Osteoblast (primary cell): ENCODE measurements around the gene HTR4. TPM values are rescaled to one million over a fixed set of nuclear protein-coding genes. Genes with fewer than 3 reads are reported as not detected.

Experiments
- DNase-seq: peaks from one replicate; pipeline ENCODE4 v3.0.0; 2011; ENCODE audit warnings: low spot score, mixed read lengths; ENCODE audit not compliant: insufficient read length; ENCODE audit errors: missing footprints
- H2AFZ ChIP-seq: 2 replicates; pipeline ENCODE4 v1.6.0; 2011; ENCODE audit warnings: mild to moderate bottlenecking, low read length
- H3K27ac ChIP-seq: 2 replicates; pipeline ENCODE4 v1.5.1; 2011; ENCODE audit warnings: mild to moderate bottlenecking, low read depth, low read length, moderate library complexity
- H3K27me3 ChIP-seq: 2 replicates; pipeline ENCODE4 v1.6.0; 2012; ENCODE audit warnings: mild to moderate bottlenecking, control low read depth, inconsistent platforms, low read length, moderate library complexity; ENCODE audit not compliant: insufficient read depth
- H3K36me3 ChIP-seq: 2 replicates; pipeline ENCODE4 v1.5.1; 2011; ENCODE audit warnings: mild to moderate bottlenecking, low read length, control low read depth, moderate library complexity; ENCODE audit not compliant: insufficient read depth
- H3K4me1 ChIP-seq: 2 replicates; pipeline ENCODE4 v1.5.1; 2011; ENCODE audit warnings: mild to moderate bottlenecking, low read length, control low read depth, moderate library complexity; ENCODE audit not compliant: insufficient read depth
- H3K4me2 ChIP-seq: 2 replicates; pipeline ENCODE4 v1.6.0; 2011; ENCODE audit warnings: mild to moderate bottlenecking, low read length; ENCODE audit not compliant: insufficient read depth
- H3K4me3 ChIP-seq: fragments of 200-600 bp; sonication (generic); 3 replicates; pipeline ENCODE4 v1.5.1; 2012; ENCODE audit warnings: mild to moderate bottlenecking, low read length, inconsistent platforms; ENCODE audit not compliant: insufficient read depth
- H3K79me2 ChIP-seq: 2 replicates; pipeline ENCODE4 v1.6.0; 2012; ENCODE audit warnings: mild to moderate bottlenecking, low read length, control low read depth, inconsistent platforms; ENCODE audit not compliant: insufficient read depth
- H3K9me3 ChIP-seq: 2 replicates; pipeline ENCODE4 v1.5.1; 2011; ENCODE audit warnings: low read depth, low read length, control low read depth
- H4K20me1 ChIP-seq: 2 replicates; pipeline ENCODE4 v1.6.0; 2012; ENCODE audit warnings: mild to moderate bottlenecking, low read length, control low read depth; ENCODE audit not compliant: insufficient read depth
- total RNA-seq: library from RNA; depleted of rRNA; stranded (reverse); fragments of >200 nt; gene quantifications from 2 replicates; pipeline ENCODE4 v1.2.3, GENCODE V29; 2012
- TF ChIP-seq, protein P1 (sequence below): IDR thresholded peaks from 2 replicates; pipeline ENCODE4 v1.5.1; 2011; ENCODE audit warnings: mild to moderate bottlenecking, low read depth, low read length, moderate library complexity; ENCODE audit errors: extremely low read depth

Gene HTR4
- total RNA-seq, 1 donor = not detected

DNA sequence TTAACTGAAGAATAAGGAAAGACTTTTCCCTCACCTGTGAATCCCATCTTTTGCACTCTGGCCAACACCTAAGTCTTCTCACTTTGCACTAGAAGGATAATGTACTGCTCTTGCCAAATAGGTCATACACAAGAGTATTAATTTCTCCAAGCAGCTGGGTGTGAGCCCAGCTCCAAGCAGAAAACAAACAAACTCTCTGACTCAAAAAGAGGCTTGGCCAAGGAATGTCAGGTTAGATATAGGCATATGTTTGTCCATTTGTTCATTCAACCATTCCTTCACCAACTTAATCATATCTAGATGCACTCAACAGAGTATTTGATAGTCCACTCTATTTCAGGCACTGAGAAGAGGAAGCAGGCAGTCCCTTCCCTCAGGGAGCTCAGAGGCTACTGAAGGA is 84.4 kb downstream of the HTR4 start:
- no peak overlapping the region for H2AFZ ChIP-seq
- H3K4me2 ChIP-seq = no peak overlapping the region
- no peaks in the 10 kb centered on the region for H3K9me3 ChIP-seq
- H3K79me2 ChIP-seq = no peaks in the 10 kb centered on the region
- H3K27ac ChIP-seq = no peak overlapping the region
- H4K20me1 ChIP-seq = no peaks in the 10 kb centered on the region
- TF ChIP-seq, protein P1, sequence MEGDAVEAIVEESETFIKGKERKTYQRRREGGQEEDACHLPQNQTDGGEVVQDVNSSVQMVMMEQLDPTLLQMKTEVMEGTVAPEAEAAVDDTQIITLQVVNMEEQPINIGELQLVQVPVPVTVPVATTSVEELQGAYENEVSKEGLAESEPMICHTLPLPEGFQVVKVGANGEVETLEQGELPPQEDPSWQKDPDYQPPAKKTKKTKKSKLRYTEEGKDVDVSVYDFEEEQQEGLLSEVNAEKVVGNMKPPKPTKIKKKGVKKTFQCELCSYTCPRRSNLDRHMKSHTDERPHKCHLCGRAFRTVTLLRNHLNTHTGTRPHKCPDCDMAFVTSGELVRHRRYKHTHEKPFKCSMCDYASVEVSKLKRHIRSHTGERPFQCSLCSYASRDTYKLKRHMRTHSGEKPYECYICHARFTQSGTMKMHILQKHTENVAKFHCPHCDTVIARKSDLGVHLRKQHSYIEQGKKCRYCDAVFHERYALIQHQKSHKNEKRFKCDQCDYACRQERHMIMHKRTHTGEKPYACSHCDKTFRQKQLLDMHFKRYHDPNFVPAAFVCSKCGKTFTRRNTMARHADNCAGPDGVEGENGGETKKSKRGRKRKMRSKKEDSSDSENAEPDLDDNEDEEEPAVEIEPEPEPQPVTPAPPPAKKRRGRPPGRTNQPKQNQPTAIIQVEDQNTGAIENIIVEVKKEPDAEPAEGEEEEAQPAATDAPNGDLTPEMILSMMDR = no peak
- H3K27me3 ChIP-seq = no peaks in the 10 kb centered on the region
- no peak for DNase-seq
- no peaks in the 10 kb centered on the region for H3K36me3 ChIP-seq
- no peaks in the 10 kb centered on the region for H3K4me1 ChIP-seq
- H3K4me3 ChIP-seq = no peak overlapping the region

DNA sequence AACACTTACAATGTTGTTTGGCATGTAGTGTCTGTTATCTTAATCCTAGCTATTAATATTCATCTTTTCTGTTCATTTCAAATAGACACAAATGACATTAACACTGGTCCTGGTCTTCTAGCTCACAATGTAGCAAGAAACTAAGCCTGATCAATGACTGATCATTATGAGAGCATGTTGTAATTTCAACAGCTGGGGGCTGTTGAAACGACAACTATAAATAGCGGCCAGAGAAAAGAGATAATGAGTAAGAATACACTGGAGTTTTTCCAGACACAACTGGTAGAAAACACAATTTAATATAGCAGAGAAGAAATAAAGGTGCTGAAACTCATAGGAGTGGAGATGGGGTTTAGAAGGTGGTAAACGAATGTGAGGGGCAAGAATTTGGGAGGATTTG is 89.2 kb downstream of the HTR4 start:
- Histone ChIP-seq H3K4me3 (no peak overlapping the region), H3K27ac (no peak overlapping the region), H4K20me1 (no peaks in the 10 kb centered on the region), H3K9me3 (no peaks in the 10 kb centered on the region), H3K36me3 (no peaks in the 10 kb centered on the region), H3K4me1 (no peaks in the 10 kb centered on the region), H3K79me2 (no peaks in the 10 kb centered on the region), H3K4me2 (no peak overlapping the region), H2AFZ (no peak overlapping the region), H3K27me3 (no peaks in the 10 kb centered on the region)
- TF ChIP-seq, protein P1 = no peak
- no peak for DNase-seq

DNA sequence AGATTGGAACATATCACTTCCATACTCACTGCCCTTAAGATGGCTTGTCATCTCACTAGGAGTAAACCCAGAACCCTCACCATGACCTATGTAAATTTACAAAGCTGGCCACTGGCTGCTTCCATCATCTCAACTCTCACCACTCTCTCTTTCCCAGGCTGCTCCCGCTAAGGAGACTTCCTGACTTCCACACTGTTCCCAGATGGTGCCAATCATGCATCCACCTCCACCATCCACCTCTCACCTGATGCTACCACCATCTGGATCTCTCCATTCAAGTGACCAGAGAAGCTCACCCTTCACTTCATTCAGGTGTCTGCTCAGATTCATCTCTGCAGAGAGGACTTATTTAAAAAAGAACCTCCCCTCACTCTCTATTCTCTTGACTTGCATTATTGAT is 91.3 kb downstream of the HTR4 start:
- TF ChIP-seq, protein P1 = no peak
- no peaks in the 10 kb centered on the region for H4K20me1 ChIP-seq
- H3K36me3 ChIP-seq = no peaks in the 10 kb centered on the region
- no peak overlapping the region for H3K4me2 ChIP-seq
- no peak overlapping the region for H2AFZ ChIP-seq
- H3K9me3 ChIP-seq = no peaks in the 10 kb centered on the region
- no peak overlapping the region for H3K27ac ChIP-seq
- no peaks in the 10 kb centered on the region for H3K4me1 ChIP-seq
- no peak for DNase-seq
- no peaks in the 10 kb centered on the region for H3K27me3 ChIP-seq
- H3K4me3 ChIP-seq = no peak overlapping the region
- H3K79me2 ChIP-seq = no peaks in the 10 kb centered on the region

DNA sequence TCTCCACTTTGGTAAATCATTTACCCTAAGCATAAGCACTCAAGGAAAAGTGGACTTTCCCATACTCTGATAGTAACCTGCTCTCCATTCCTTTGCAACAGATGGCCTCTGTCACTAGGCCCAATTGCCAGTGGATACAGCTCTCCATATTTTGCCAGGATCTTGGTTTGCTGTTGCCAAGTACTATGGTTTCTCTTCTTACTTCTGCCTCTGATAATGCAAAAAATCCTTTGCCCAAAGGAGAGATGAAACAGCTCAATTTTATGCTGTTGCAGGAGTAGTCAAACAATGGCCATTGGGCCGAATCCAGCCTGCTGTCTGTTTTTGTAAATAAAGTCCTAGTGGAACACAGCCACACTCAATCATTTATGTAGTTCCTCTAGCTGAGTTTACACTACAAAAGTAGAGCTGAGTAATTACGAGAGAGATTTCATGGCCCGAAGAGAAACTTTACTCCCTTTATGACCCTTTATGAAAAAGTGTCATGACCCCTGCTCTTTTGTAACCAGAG is 92.5 kb downstream of the HTR4 start:
- H3K4me3 ChIP-seq = no peak overlapping the region
- no peaks in the 10 kb centered on the region for H3K79me2 ChIP-seq
- no peak for DNase-seq
- no peaks in the 10 kb centered on the region for H4K20me1 ChIP-seq
- no peak overlapping the region for H3K4me2 ChIP-seq
- H2AFZ ChIP-seq = no peak overlapping the region
- TF ChIP-seq, protein P1 = no peak
- H3K27me3 ChIP-seq = no peaks in the 10 kb centered on the region
- H3K4me1 ChIP-seq = no peaks in the 10 kb centered on the region
- no peaks in the 10 kb centered on the region for H3K36me3 ChIP-seq
- H3K27ac ChIP-seq = no peak overlapping the region
- no peaks in the 10 kb centered on the region for H3K9me3 ChIP-seq
